HG03460 (cell line): Measurements from ENCODE around the gene SERINC4.
"Not testable (repeated sequence)": the region's sequence is repeated elsewhere in the genome, so short reads cannot be mapped to it uniquely, and the experiment has no call there.

Experiments
- ATAC-seq: cut with Tn5 transposase; IDR thresholded peaks from one replicate; pipeline ENCODE4 v1.9.1; 2021; ENCODE audit not compliant: unreplicated experiment

Gene SERINC4

GRCh38 chr15:43799945-43800285 is at the start of gene SERINC4:
TSS of gene SERINC4 (minus strand) at chr15:43800220. CDS start at chr15:43799986, 234 bp downstream.
- ATAC-seq, result no peak

- ATAC-seq, result no peak
These were observed 45.4 kb upstream of the SERINC4 start for GRCh38 chr15:43845421-43845820.

GRCh38 chr15:43832485-43832884 is 32.5 kb upstream of the SERINC4 start:
- not testable (repeated sequence) for ATAC-seq

GRCh38 chr15:43831519-43832052 is 31.6 kb upstream of the SERINC4 start:
- ATAC-seq, result not testable (repeated sequence)

GRCh38 chr15:43830691-43831275 is 30.8 kb upstream of the SERINC4 start:
- not testable (repeated sequence) for ATAC-seq

GRCh38 chr15:43829951-43830540 is 30.0 kb upstream of the SERINC4 start:
- ATAC-seq, result not testable (repeated sequence)

GRCh38 chr15:43828061-43828657 is 28.1 kb upstream of the SERINC4 start:
- ATAC-seq, result no peak

GRCh38 chr15:43826508-43827341 is 26.7 kb upstream of the SERINC4 start, which contains the start of gene WDR76:
TSS of gene WDR76 (plus strand) at chr15:43827002. CDS start at chr15:43827033, 31 bp downstream.
- ATAC-seq, result peak; percentile 49

- no peak for ATAC-seq
These were observed 26.0 kb upstream of the SERINC4 start for GRCh38 chr15:43826029-43826507.

GRCh38 chr15:43825305-43825704 is 25.3 kb upstream of the SERINC4 start:
- ATAC-seq, result not testable (repeated sequence)

- peak; percentile 70 for ATAC-seq
These were observed 24.6 kb upstream of the SERINC4 start, which contains the start of gene MFAP1 for GRCh38 chr15:43824302-43825246. TSS of gene MFAP1 (minus strand) at chr15:43824690. CDS start at chr15:43824569, 121 bp downstream.

GRCh38 chr15:43821505-43821904 is 21.5 kb upstream of the SERINC4 start:
- ATAC-seq, result no peak

GRCh38 chr15:43815064-43815463 is 15.0 kb upstream of the SERINC4 start:
- ATAC-seq, result not testable (repeated sequence)

GRCh38 chr15:43808960-43809678 is 9.1 kb upstream of the SERINC4 start:
- peak; percentile 62 for ATAC-seq

- no peak for ATAC-seq
These were observed 8.5 kb upstream of the SERINC4 start for GRCh38 chr15:43808435-43808950.

GRCh38 chr15:43802676-43803075 is 2.7 kb upstream of the SERINC4 start:
- not testable (repeated sequence) for ATAC-seq

- ATAC-seq, result peak; percentile 89
These were observed 494 bp upstream of the SERINC4 start, which contains the start of gene HYPK for GRCh38 chr15:43800286-43801141. TSS of gene HYPK (plus strand) at chr15:43800599. CDS start at chr15:43800623, 24 bp downstream.
